Endothelial cell of umbilical vein (primary cell): Measurements from ENCODE around the gene BCAP31. TPM values are rescaled to one million over a fixed set of nuclear protein-coding genes. Genes with fewer than 3 reads are reported as not detected.

Experiments
- BruUV-seq: library from RNA; stranded (reverse); fragments of 400-500 nt; replicated peaks from 2 replicates; lab custom pipeline; 2021; lab: Mats Ljungman, UMichigan
- CTCF ChIA-PET: fragments of 300-600, 350-600 bp; sonication (Branson Sonifier 250); formaldehyde crosslinking; loops from one replicate; lab custom pipeline; 2021; ENCODE audit warnings: antibody characterized with exemption, inconsistent platforms; lab: Charles Lee
- POLR2A ChIA-PET: fragments of 300-600, 350-600 bp; sonication (Branson Sonifier 250); formaldehyde crosslinking; loops from one replicate; lab custom pipeline; 2021; ENCODE audit warnings: antibody characterized with exemption, inconsistent platforms; lab: Charles Lee
- DNase-seq: peaks from one replicate; pipeline ENCODE4 v3.0.0-alpha.2; 2011; ENCODE audit warnings: low read depth, low spot score
- FAIRE-seq: peaks from 2 replicates; lab custom pipeline; 2011; peaks lifted over from hg19 to GRCh38; lab: Jason Lieb, UNC
- H2AFZ ChIP-seq: 2 replicates; pipeline ENCODE4 v1.6.0; 2012; ENCODE audit warnings: low read depth, low read length, control low read depth, inconsistent platforms
- H3K27ac ChIP-seq: 2 replicates; pipeline ENCODE4 v1.5.1; 2011; ENCODE audit warnings: low read depth, mild to moderate bottlenecking, control low read depth, low read length, moderate library complexity; ENCODE audit not compliant: insufficient read depth
- H3K27me3 ChIP-seq, 2 experiments: 2 replicates each; pipeline versions ENCODE4 v1.6.0 to v1.6.1; 2011; ENCODE audit warnings: low read length in 2 of 2, mixed read lengths in 1 of 2; ENCODE audit not compliant: control insufficient read depth in 2 of 2, insufficient read depth in 2 of 2
- H3K36me3 ChIP-seq, 2 experiments: 2 replicates in 1 of 2; 3 replicates in 1 of 2; pipeline ENCODE4 v1.5.1; 2011; ENCODE audit warnings: low read length in 2 of 2, mild to moderate bottlenecking in 1 of 2, moderate library complexity in 1 of 2; ENCODE audit not compliant: control insufficient read depth in 2 of 2, insufficient read depth in 2 of 2; ENCODE audit errors: extremely low read depth in 1 of 2
- H3K4me1 ChIP-seq: 3 replicates; pipeline ENCODE4 v1.5.1; 2011; ENCODE audit warnings: mild to moderate bottlenecking, low read length; ENCODE audit not compliant: control insufficient read depth, insufficient read depth; ENCODE audit errors: extremely low read depth
- H3K4me2 ChIP-seq: 2 replicates; pipeline ENCODE4 v1.6.1; 2011; ENCODE audit warnings: low read length, control low read depth, mixed read lengths; ENCODE audit not compliant: insufficient read depth
- H3K4me3 ChIP-seq, 3 experiments: fragments of 200-600 bp in 1 of 3; sonication (generic), shearing (Covaris generic) in 1 of 3; replicated peaks in 1 of 3; 2 replicates each; pipeline ENCODE4 v1.5.1; 2011 to 2016; ENCODE audit warnings: control low read depth in 3 of 3, low read length in 3 of 3, mild to moderate bottlenecking in 2 of 3, inconsistent platforms in 1 of 3, low read depth in 1 of 3, moderate library complexity in 1 of 3; ENCODE audit not compliant: insufficient read depth in 1 of 3
- H3K79me2 ChIP-seq: 2 replicates; pipeline ENCODE4 v1.6.0; 2012; ENCODE audit warnings: low read length, inconsistent platforms; ENCODE audit not compliant: control insufficient read depth, insufficient read depth
- H3K9ac ChIP-seq: replicated peaks from 2 replicates; pipeline ENCODE3; 2011; ENCODE audit warnings: low read length, control low read depth; ENCODE audit not compliant: insufficient read depth; ENCODE audit errors: extremely low read depth
- H3K9me1 ChIP-seq: replicated peaks from 3 replicates; pipeline ENCODE4 v1.6.0; 2011; ENCODE audit warnings: mild to moderate bottlenecking, low read length; ENCODE audit not compliant: control insufficient read depth, insufficient read depth; ENCODE audit errors: extremely low read depth
- H3K9me3 ChIP-seq: replicated peaks from 2 replicates; pipeline ENCODE4 v1.5.1; 2012; ENCODE audit warnings: low read length, inconsistent platforms; ENCODE audit not compliant: control insufficient read depth, insufficient read depth
- H4K20me1 ChIP-seq: replicated peaks from 2 replicates; pipeline ENCODE3; 2011; ENCODE audit warnings: mild to moderate bottlenecking, low read length; ENCODE audit not compliant: control insufficient read depth, insufficient read depth; ENCODE audit errors: extremely low read depth
- CTCF ChIP-seq, 2 donors: IDR thresholded peaks; 1 replicate in 1 of 2; 2 replicates in 1 of 2; pipeline ENCODE4 v1.5.1; 2011; ENCODE audit warnings: low read length in 2 of 2, mild to moderate bottlenecking in 2 of 2, moderate library complexity in 2 of 2, control low read depth in 1 of 2, inconsistent platforms in 1 of 2, low read depth in 1 of 2; ENCODE audit not compliant: insufficient read depth in 1 of 2; ENCODE audit errors: extremely low read depth in 1 of 2
- EZH2 ChIP-seq: IDR thresholded peaks from 2 replicates; pipeline ENCODE4 v1.6.1; 2012; ENCODE audit warnings: borderline replicate concordance, low read depth, mild to moderate bottlenecking, moderate library complexity, low read length, inconsistent platforms; ENCODE audit not compliant: severe bottlenecking
- FOS ChIP-seq: IDR thresholded peaks from 2 replicates; pipeline ENCODE4 v1.6.1; 2011; ENCODE audit warnings: mild to moderate bottlenecking, low read length, moderate library complexity, borderline replicate concordance; ENCODE audit not compliant: insufficient read depth
- GATA2 ChIP-seq: IDR thresholded peaks from 2 replicates; pipeline ENCODE4 v1.7.0; 2011; ENCODE audit warnings: low read depth, mild to moderate bottlenecking, moderate library complexity, mixed read lengths, low read length; ENCODE audit not compliant: insufficient read length, insufficient read depth
- JUN ChIP-seq: IDR thresholded peaks from 2 replicates; pipeline ENCODE4 v1.6.1; 2011; ENCODE audit warnings: borderline replicate concordance, low read depth; ENCODE audit not compliant: insufficient read length, insufficient read depth
- MAX ChIP-seq: IDR thresholded peaks from 2 replicates; pipeline ENCODE4 v1.6.1; 2011; ENCODE audit not compliant: insufficient read depth, insufficient read length
- MYC ChIP-seq: IDR thresholded peaks from one replicate; pipeline ENCODE4 v1.6.1; 2011; ENCODE audit warnings: mild to moderate bottlenecking, low read depth, low read length
- POLR2A ChIP-seq: IDR thresholded peaks from 2 replicates; pipeline ENCODE4 v1.6.1; 2012; ENCODE audit warnings: low read depth, mild to moderate bottlenecking, control low read depth, low read length
- POLR2AphosphoS5 ChIP-seq: IDR thresholded peaks from 2 replicates; pipeline ENCODE4 v1.6.1; 2012; ENCODE audit warnings: low read depth, mild to moderate bottlenecking, control low read depth, low read length, moderate library complexity; ENCODE audit not compliant: insufficient read depth
- dilution Hi-C: fragments of 300-500 bp; cut with MboI; formaldehyde crosslinking; loops from one replicate; pipeline ENCODE4 v1.15.0; 2019; ENCODE audit warnings: low sequenced_read_pairs; ENCODE audit not compliant: extremely low pct_ligation_motif_present
- intact Hi-C: fragments of 100-400 bp; cut with micrococcal nuclease; formaldehyde crosslinking; loops from one replicate; pipeline ENCODE4 v1.10.0; 2022
- polyA plus RNA-seq, 4 experiments: library from polyadenylated mRNA; depleted of rRNA in 3 of 4; stranded (reverse) in 3 of 4; unstranded in 1 of 4; fragments of >200 nt; gene quantifications; 2 replicates each; pipeline versions ENCODE4 v1.2.1 to v1.2.3, GENCODE V29; 2011 to 2012; ENCODE audit warnings: missing spikeins in 1 of 4
- total RNA-seq: library from RNA; stranded (reverse); gene quantifications from 2 replicates; pipeline ENCODE4 v1.2.3, GENCODE V29; 2021

BCAP31 gene
- total and polyA plus RNA-seq, 2 donors (not counting 3 experiments of a cell fraction or from before 2014, with no cell fraction given), result 169 to 203 TPM

- peak; percentile 56 for DNase-seq
- no TSS peak for BruUV-seq
- CTCF ChIA-PET, result interaction anchor here (1.0 kb wide), 1 partner anchor 9 kb away, joined by 3 read pairs; no protein-coding TSS in a partner anchor
Measured at GRCh38 chrX:153726286-153727122, 2.3 kb upstream of the BCAP31 start.

GRCh38 chrX:153725832-153726285, 1.7 kb upstream of the BCAP31 start:
- Histone ChIP-seq H3K9ac (no peak overlapping the region), H2AFZ (no peak overlapping the region), H3K4me2 (no peak overlapping the region), H3K4me3 (no peak overlapping the region), H3K9me1 (no peaks in the 10 kb centered on the region), H3K27ac (peak overlapping the region; percentile 72), H3K27me3 (no peaks in the 10 kb centered on the region), H3K79me2 (peaks cover 16% of the 10 kb centered on the region), H4K20me1 (no peaks in the 10 kb centered on the region), H3K9me3 (no peaks in the 10 kb centered on the region), H3K4me1 (peaks cover 28% of the 10 kb centered on the region), H3K36me3 (no peaks in the 10 kb centered on the region)
- TF ChIP-seq MYC (no peak), CTCF (IDR thresholded peaks at IDR 0.05; ENCODE audit: extremely low read depth in 1 of 2, insufficient read depth in 1 of 2, low read depth in 1 of 2, low read length in 2 of 2) (no peak), JUN (no peak), GATA2 (no peak), POLR2AphosphoS5 (no peak), EZH2 (no peak), MAX (no peak), POLR2A (no peak), FOS (no peak)
- FAIRE-seq (no peak), DNase-seq (no peak)
- no TSS peak for BruUV-seq
- intact Hi-C loops (loop anchor here (2.0 kb wide), 1 partner anchor 69 kb away; the partner anchor contains the start of genes IDH3G and SSR4), dilution Hi-C loops (no loop called here)
- CTCF ChIA-PET, result interaction anchor here (1.0 kb wide), 1 partner anchor 9 kb away, joined by 3 read pairs; no protein-coding TSS in a partner anchor
- POLR2A ChIA-PET, result no interaction called here

More at GRCh38 chrX:153726286-153727122, 2.3 kb upstream of the BCAP31 start:
- Histone ChIP-seq H3K79me2 (peaks cover 13% of the 10 kb centered on the region), H3K9ac (peak overlapping the region; percentile 47), H3K9me3 (no peaks in the 10 kb centered on the region), H3K27me3 (no peaks in the 10 kb centered on the region), H4K20me1 (no peaks in the 10 kb centered on the region), H3K4me3 (peak overlapping the region in 1 of 3 experiments; percentile 2), H3K4me2 (peak overlapping the region; percentile 29), H3K36me3 (no peaks in the 10 kb centered on the region), H3K4me1 (peaks cover 28% of the 10 kb centered on the region), H3K9me1 (no peaks in the 10 kb centered on the region), H2AFZ (peak overlapping the region; percentile 53), H3K27ac (peak overlapping the region; percentile 72)
- POLR2A ChIA-PET, result interaction anchor here (0.6 kb wide), 1 partner anchor 218 kb away, joined by 6 read pairs; no protein-coding TSS in a partner anchor
- intact Hi-C loops (loop anchor here (2.0 kb wide), 1 partner anchor 68 kb away; the partner anchor contains the start of genes IDH3G and SSR4), dilution Hi-C loops (no loop called here)
- TF ChIP-seq JUN (no peak), POLR2AphosphoS5 (no peak), EZH2 (no peak), FOS (peak; percentile 16)
- FAIRE-seq, result peak; percentile 66
